Activated CD8-positive, alpha-beta memory T cell treated with anti-CD3 and anti-CD28 coated beads for 36 hours (primary cell): Measurements from ENCODE around the gene SLIT1. TPM values are rescaled to one million over a fixed set of nuclear protein-coding genes. Genes with fewer than 3 reads are reported as not detected.

Source experiments
- CTCF ChIA-PET: fragments of 350-600 bp; sonication (Branson Sonifier 250); formaldehyde crosslinking; loops from one replicate; lab custom pipeline; 2021; ENCODE audit warnings: antibody characterized with exemption; lab: Charles Lee
- POLR2A ChIA-PET: fragments of 350-600 bp; sonication (Branson Sonifier 250); formaldehyde crosslinking; loops from one replicate; lab custom pipeline; 2021; ENCODE audit warnings: antibody characterized with exemption; lab: Charles Lee
- total RNA-seq, 2 experiments: library from RNA; stranded (reverse); gene quantifications; one replicate each; pipeline ENCODE4 v1.2.3, GENCODE V29; 2021

SLIT1 gene
- total RNA-seq, 2 experiments from 2014 or later: 0.17 to 0.19 TPM

DNA sequence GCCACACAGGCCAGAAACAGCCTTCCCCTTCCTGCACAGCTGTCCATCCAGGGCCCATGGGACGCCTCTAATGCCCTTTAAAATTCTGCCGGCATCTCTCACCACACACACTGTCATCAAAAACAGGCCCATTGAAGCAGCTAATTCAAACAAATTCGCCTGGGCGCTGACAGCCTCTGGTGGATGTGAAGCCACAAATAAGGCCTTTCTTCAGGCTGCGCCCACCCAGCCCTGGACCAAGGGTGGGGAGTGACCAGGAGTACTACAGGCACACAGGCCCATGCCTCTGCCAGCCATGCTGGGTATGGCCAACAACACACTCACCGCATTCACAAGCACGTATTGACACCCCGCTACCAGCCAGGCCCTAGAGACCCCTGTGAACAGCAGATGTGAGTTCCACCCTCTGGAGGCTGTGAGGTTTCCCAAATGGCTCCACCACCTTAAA lies 54.6 kb downstream of the SLIT1 start:
- POLR2A ChIA-PET: no interaction called here
- CTCF ChIA-PET: interaction anchor here (1.3 kb wide), 1 partner anchor 10 kb away, joined by 4 read pairs; no protein-coding TSS in a partner anchor

DNA sequence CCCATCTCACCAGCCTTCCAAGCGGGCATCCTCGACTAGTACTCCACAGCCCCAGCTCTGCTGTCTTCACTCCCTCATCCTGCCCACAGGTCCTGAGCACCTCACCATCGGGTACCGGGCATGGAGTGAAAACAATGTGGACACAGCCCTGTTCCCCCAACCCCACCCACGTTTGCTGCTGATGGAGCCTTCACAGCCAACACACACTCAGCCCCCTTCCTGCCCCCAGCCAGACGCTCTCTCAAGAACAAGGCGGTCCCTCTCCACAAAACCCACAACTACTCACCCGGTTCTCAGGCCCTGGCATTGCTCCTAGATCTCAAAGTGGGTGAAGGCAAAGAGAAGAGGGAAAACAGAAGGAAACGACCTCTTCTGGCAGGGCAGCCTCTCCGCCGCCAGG lies 56.1 kb downstream of the SLIT1 start:
- ChIA-PET CTCF (interaction anchor here (0.6 kb wide), 1 partner anchor 805 kb away, joined by 3 read pairs; no protein-coding TSS in a partner anchor), POLR2A (no interaction called here)

DNA sequence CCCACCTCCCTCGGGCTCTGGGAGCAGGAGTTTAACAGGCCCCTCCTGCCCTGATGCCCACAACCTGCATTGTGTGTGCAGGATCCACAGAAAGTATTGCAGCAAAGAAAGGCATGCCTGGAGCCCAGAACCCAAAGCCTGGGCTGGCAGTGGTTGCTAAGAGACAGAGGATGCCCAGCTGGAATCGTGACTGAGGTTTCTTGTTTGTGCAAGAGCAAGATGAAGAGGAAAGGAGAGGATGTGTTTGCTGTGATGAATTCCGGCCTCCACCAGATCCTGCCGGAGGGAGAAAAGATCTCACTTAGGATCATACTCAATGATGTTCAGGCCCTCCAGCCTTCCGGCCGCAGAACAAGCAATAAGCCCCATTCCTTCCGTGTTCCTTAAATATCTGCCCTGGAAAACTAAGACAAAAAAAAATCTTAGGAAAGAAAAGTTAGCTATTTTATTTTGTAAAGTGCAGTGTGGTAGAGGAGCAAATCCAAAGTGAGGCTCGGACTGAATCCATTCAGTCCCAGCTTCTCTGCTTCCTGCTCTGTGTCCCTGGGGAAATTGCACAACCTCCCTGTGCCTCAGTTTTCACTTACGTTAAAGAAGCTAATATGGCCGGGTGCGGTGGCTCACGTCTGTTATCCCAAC lies 57.1 kb downstream of the SLIT1 start:
- POLR2A ChIA-PET: no interaction called here
- CTCF ChIA-PET: interaction anchor here (0.7 kb wide), 1 partner anchor 56 kb away, joined by 3 read pairs; no protein-coding TSS in a partner anchor

DNA sequence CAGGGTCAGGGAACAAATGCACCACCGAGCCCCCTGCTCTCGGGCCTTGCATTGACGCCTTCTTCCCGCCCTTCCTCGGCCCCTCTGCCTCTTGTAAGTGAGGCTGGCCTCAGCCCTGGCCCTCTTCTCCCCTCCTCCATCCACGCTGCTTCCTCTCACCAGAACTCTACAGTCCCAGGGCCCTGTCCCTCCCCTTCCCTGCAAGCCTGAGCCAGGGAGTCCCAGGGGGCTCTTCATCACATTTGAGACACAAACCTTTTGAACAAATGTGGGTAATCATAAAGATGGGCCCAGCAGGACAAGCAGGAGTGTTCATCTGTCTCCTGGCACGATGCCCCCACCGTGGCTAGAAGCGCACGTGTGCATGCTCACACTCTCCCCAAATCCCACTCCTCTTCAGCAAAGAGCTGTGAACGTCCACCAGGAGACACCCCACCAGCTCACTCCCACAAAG lies 57.7 kb downstream of the SLIT1 start:
- ChIA-PET CTCF (no interaction called here), POLR2A (no interaction called here)

DNA sequence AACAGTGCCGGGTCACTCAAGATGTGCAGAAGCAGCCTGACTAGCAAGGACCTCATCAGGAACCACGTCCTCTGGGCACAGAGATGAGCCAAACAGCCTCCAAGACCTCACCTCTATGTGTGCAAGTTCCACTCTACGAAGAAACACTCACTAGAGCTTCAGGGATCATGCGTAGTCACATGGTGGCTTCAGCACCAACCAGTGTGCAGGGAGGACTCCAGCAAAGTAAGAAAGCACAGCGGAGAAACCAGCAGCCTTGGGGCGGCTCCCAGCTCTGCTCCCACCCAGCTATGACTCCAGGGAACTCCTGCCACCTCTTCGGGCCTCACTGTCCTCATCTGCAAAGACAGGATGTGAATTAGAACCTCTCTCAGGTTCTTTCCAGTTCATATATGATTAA lies 58.2 kb downstream of the SLIT1 start:
- CTCF ChIA-PET: no interaction called here
- POLR2A ChIA-PET: no interaction called here

DNA sequence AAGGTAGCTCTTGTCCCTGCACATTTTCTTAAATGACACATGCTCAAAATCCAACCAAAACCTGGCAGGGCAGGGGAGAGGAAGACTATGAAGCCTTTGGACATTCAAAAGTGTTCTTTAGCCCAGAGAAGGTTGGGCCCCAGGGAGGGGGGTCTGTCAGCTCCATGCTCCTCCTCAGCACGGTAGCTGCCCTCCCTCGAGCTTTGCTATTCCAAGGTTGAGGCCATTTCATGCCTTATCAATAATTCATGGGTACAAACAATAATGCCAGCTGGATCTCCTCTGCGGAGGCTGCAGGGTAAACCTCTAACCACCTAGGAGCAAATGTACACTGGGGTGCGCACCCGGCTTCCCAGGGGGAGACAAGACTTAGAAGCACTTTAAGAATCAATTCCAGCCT lies 61.5 kb downstream of the SLIT1 start:
- POLR2A ChIA-PET: no interaction called here
- CTCF ChIA-PET: interaction anchor here (1.4 kb wide), 1 partner anchor 52 kb away, joined by 6 read pairs; no protein-coding TSS in a partner anchor

DNA sequence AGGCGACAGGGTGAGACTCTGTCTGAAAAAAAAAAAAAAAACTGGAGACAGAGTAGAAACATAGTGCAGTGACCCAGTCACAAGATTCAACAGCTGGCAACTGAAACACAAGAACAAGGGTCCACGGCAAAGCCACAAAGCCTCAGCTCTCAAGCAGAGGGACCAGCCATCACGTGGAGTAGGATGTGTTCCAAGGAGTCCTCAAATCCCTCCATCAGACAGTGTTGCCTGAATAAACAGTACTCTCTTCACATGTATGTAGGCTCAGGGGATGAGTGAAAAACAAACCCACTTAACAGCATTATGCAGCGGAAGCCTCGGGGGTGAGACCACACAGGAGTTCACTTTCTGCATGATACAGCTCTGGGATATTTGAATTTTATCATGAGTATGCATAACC lies 62.0 kb downstream of the SLIT1 start:
- ChIA-PET CTCF (interaction anchor here (1.4 kb wide), 1 partner anchor 51 kb away, joined by 6 read pairs; no protein-coding TSS in a partner anchor), POLR2A (no interaction called here)

DNA sequence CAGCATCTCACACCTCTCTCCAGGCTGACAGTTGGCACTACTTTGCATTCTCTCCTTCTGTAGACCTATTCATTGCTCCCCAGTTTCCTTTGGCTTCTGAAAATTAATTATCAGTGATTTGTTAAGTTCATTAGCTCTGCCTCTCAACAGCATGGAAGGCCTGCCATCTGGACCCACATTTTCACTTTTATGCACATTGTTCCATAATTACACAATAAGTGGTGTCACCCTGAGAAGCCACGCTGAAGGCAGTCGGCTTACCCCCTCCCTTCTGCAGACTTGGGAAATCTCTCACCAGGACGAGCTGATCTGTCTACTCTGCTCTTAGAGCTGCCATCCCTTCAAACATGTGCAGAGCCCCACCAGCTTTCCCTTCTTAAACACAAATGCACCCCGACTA lies 64.7 kb downstream of the SLIT1 start:
- POLR2A ChIA-PET: no interaction called here
- CTCF ChIA-PET: interaction anchor here (0.9 to 7.5 kb wide), 3 partner anchors 40 to 83 kb away, joined by 3 to 40 read pairs (median 3); no protein-coding TSS in a partner anchor

DNA sequence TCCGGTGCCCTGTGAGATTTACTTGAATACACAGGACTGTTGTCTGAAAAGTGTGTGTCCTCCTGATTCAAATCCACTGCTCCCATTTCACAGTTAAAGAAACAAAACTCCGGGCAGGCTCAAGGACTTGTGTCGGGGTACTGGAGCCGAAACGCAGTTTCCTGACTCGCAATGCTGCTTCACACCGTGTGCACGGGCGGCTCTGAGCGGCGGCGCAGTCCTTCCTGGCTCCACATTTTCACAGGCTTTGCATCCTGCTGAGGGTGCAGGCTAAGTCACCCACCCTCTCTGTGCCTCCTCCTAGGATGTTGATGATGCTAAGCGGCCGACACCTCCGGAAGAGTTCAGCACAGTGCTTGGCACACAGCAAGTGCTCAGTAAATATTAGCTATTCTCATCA lies 65.4 kb downstream of the SLIT1 start:
- POLR2A ChIA-PET: no interaction called here

DNA sequence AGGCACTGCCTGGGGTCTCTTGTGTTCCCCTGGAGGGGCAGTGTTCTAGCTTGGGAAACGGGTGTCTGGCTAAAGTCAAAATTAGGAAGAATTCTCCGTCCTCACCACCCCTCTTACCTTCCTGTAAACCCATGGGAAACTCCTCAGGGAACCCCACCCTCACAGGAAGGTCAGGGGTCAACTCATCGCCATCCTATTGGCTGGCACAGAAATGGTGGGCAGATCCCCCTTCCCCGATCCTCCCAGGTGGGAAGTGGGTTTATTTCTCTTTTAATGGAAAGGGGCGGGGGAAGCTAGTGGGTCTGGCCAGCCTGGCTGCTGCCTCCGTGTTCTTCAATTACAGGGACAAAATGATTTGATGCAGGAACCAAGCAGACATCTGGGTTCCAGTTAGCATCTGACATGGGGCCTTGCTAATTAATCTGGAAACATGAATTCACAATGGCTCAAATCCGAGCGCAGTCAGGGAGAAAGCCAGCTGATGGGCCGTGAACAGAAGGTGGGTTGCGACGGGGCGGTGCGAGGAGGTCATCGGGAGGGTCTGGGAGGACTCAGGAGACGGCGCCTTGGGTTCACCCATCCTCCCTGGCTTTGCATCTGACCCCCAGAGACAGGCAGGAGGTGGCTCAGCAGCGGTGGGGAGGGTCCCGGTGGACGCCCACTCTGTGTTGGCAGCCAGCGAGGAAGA lies 66.6 kb downstream of the SLIT1 start:
- ChIA-PET CTCF (interaction anchor here (7.5 kb wide), 1 partner anchor 46 kb away, joined by 40 read pairs; no protein-coding TSS in a partner anchor), POLR2A (no interaction called here)

More for the DNA sequence above, 65.4 kb downstream of the SLIT1 start:
- CTCF ChIA-PET: interaction anchor here (0.6 to 7.5 kb wide), 2 partner anchors 47 to 99 kb away, joined by 4 to 40 read pairs; no protein-coding TSS in a partner anchor

DNA sequence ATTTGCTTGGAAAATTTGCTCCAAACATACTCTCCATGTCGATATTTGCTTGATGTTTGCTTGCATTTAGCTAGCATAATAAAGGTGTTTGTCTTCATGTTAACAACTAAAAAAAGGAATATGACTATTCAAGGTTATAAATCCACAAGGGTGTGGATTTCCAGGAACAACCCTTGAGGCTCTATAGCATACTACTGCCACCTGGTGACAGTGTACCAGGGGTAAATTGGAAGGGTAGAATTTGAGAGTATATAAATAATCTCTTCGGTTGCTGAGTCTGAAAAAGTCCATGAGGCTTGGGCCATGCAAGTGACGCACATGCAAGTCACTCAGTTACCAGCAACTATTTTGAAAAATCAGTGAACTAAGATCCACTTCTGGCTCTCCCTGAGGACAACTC lies 68.4 kb downstream of the SLIT1 start:
- POLR2A ChIA-PET: no interaction called here
- CTCF ChIA-PET: interaction anchor here (1.0 to 7.5 kb wide), 3 partner anchors 9 to 280 kb away, joined by 3 to 40 read pairs (median 3); no protein-coding TSS in a partner anchor

DNA sequence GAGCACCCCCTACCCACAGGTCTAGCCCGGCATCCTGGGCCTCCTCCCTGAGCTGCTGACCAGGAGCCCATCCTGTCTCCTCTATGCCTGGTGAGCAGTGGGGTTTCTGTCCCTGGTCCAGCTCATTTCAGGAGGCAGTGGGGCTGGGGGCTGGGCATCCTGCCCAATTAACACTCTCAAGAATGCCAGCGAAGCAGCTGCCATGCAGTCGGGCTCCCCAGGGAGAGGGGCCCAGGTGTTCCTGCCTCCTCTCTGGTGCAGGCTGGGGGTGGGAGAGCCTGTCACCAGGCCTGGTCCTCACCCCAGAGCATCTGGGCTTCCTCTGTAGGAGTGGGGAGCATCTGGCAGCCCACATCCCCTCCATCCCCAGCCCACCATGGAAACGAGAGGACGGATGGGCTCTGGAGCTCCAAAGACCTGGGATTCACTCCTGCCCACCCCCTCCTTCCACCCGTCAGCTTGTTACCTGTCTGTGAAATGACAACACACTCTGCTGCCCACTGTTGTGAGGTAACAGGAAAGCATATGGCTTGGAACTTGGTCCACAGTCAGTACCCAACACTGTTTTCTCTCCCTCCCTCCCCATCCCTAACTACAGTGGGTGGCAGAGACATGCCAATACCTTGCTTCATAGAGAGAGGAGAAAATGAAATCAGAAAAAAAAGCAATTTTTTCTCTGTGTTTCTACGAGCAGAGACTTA lies 69.1 kb downstream of the SLIT1 start:
- POLR2A ChIA-PET: no interaction called here
- CTCF ChIA-PET: interaction anchor here (1.0 to 7.5 kb wide), 4 partner anchors 9 to 279 kb away, joined by 3 to 40 read pairs (median 4); no protein-coding TSS in a partner anchor

DNA sequence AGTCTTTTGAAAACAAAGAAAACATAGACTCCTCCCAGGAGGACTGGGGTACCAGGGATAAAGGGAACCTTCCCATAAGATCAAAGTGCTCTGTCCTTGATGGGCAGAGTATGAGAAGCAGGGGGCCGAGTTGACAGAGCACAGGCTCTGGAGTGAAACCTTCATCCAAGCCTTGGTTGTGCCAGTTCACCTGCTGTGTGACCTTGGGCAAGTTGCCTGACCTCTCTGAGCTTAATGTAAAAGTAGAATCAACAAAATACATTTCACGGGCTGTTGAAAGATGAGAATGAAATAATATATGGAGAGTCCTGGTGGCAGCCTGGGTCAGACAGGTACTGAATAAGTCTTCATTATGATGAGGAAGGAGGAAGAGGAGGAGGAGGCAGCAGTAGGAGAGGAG lies 69.9 kb downstream of the SLIT1 start:
- ChIA-PET CTCF (interaction anchor here (2.0 to 7.5 kb wide), 2 partner anchors 42 to 95 kb away, joined by 6 to 40 read pairs; no protein-coding TSS in a partner anchor), POLR2A (no interaction called here)

DNA sequence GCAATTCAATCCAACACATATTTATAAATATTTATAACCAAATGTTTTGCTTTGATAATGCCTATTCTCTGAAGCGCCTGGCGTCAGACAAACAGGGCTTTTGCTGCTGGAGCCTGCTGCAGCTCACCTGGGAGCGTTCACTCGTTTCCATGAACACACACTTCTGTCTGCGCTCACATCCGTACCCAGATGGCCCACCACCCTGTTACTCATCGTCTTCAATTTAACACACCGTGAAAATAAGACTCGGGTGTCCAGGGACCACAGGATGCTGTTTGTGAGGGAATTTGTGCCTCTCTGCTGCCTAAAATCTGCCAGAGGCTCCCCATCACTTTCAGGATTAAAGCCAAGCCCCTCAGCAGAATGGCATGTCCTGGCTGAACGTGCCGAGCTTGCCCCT lies 74.1 kb downstream of the SLIT1 start:
- CTCF ChIA-PET: interaction anchor here (1.5 kb wide), 1 partner anchor 39 kb away, joined by 4 read pairs; no protein-coding TSS in a partner anchor

DNA sequence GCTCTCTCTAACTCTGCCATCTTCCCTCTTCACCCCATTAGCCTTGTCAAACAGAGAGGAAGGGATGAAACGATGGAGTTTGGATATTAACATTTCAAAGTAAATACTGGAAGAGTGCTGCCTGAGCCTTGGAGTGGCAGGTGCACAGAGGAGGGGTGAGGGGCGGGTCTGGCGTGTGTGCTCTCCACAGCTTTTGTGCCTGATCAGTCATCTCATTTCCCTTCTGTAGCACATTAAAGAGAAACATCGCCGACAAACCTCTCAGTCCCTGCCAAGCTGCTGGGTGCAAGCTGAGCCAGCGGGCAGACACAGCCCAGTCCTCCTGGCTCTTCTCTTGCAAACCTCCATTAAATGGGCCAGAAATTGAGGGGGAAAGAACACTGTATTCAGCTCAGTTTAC lies 76.2 kb downstream of the SLIT1 start:
- POLR2A ChIA-PET: no interaction called here
- CTCF ChIA-PET: interaction anchor here (1.7 kb wide), 1 partner anchor 37 kb away, joined by 4 read pairs; no protein-coding TSS in a partner anchor

More for the DNA sequence above, 74.1 kb downstream of the SLIT1 start:
- POLR2A ChIA-PET: no interaction called here

DNA sequence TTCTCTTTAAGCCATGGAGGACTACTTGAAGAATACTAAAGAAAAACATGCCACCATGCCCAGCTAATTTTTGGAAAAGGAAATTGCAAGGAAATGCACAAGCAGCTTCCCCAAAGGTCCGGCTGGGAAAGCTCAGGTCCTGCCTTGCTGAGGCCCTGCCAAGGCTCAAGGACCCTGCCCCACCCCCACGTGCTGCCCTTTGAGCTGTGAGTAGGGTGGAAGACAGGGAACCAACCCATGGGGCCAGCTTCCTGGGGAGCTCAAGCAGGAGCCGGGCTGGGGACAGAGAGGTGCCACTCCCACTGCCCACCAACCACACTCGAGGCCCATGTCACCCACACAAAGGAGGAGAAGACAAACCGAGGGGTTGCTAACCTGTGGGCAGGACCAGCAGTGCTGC lies 78.2 kb downstream of the SLIT1 start:
- ChIA-PET POLR2A (no interaction called here), CTCF (interaction anchor here (0.6 to 1.2 kb wide), 2 partner anchors 9 to 86 kb away, joined by 3 read pairs; no protein-coding TSS in a partner anchor)

DNA sequence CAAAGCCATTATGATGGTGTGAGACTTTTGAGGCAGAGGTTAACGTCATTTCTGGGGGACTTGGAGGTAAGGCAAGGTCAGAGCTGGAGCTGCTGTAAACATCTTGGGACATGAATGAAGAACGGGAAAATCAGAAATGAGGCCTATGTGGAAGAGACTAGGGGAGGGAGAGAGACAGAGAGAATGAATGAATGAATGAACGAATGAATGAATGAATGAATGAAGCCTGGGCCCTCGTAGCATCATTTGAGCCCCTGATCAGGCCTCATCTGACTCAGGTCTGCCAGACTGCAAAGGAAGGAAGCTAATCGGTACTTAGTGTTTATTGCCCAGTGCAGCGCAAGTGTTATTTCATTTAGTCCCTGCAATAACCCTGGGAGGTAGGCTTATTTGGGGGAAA lies 79.6 kb downstream of the SLIT1 start:
- CTCF ChIA-PET: no interaction called here
- POLR2A ChIA-PET: no interaction called here

DNA sequence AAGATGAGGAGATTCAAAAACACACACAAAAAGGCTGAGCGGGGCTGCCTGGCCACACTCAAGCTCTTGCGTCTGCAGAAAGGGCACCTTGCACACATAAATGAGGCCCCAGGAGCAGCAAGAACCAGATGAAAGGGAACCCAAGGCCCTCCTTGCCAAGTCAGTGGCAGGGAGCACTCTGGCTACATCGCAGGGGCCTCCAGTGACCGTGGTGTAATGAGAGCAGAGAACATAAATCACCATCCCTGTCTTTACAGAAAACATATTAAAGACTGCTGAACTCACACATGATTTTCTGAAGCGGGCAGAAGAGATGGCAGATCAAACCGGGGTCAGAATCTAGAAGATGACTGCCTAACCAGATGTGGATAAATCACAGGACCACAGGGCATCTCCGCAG lies 80.5 kb downstream of the SLIT1 start:
- POLR2A ChIA-PET: no interaction called here
- CTCF ChIA-PET: no interaction called here
